Left ventricle myocardium inferior (tissue), 1 donor: ENCODE measurements around the gene GUCY2F. TPM values are rescaled to one million over a fixed set of nuclear protein-coding genes. Genes with fewer than 3 reads are reported as not detected.
A peak's percentile ranks its signal among the peaks of the same experiment; 100 is the strongest.

Experiments
- DNase-seq: peaks from one replicate; pipeline ENCODE4 v3.0.0-alpha.2; 2020
- H3K27ac ChIP-seq: fragments of 200-600 bp; replicated peaks from 2 replicates; pipeline ENCODE4 v1.8.0; 2021
- H3K27me3 ChIP-seq: fragments of 200-600 bp; 2 replicates; pipeline ENCODE4 v1.8.0; 2021; ENCODE audit warnings: low read depth
- H3K36me3 ChIP-seq: fragments of 200-600 bp; 2 replicates; pipeline ENCODE4 v1.8.0; 2021
- H3K4me1 ChIP-seq: fragments of 200-600 bp; 2 replicates; pipeline ENCODE4 v1.8.0; 2021
- H3K4me3 ChIP-seq: fragments of 200-600 bp; 2 replicates; pipeline ENCODE4 v1.8.0; 2021; ENCODE audit warnings: mild to moderate bottlenecking, moderate library complexity
- H3K9me3 ChIP-seq: fragments of 200-600 bp; replicated peaks from 2 replicates; pipeline ENCODE4 v1.8.0; 2021
- intact Hi-C: fragments of 100-400 bp; cut with micrococcal nuclease; formaldehyde crosslinking; loops from one replicate; pipeline ENCODE4 v1.11.0; 2022
- total RNA-seq: library from RNA; stranded (reverse); fragmentation: NEBNext Ultra II Directional; extraction: Animal tissue kit (Norgen Biotek cat#: 25700); gene quantifications from one replicate; pipeline ENCODE4 v1.2.1, GENCODE V29; 2021
- TF ChIP-seq, protein P1 (sequence below): fragments of 200-600 bp; IDR thresholded peaks from 2 replicates; pipeline ENCODE4 v1.8.0; 2021; ENCODE audit warnings: antibody characterized with exemption, mild to moderate bottlenecking, borderline replicate concordance
- donor health status: DM: no; HTN: yes; CAD: no; lungs with severe emphysema.

GUCY2F gene
- total RNA-seq, 1 donor from 2014 or later, result not detected

DNA sequence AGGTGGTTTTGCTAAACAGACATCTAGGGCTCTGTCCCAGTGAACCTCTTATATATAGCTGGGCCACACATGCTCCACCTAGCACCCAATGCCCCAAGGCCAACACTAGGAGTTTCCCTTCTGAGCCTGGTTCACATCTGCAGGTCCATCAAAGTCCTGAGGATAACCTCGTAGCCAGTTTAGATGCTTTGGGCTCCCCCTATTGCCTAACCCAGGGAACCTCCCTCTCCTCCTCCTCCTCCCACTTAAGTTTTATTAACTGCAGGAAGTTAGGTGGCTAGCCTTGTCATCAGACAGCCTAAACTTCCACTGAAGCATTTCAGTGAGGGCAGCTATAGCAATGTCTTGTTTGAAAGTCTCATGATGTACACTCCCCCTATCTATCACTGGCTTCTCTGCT, 88.0 kb downstream of the GUCY2F start:
- intact Hi-C loops, result no loop called here
- no peaks in the 10 kb centered on the region for H3K9me3 ChIP-seq
- H3K4me3 ChIP-seq, result no peak overlapping the region
- no peaks in the 10 kb centered on the region for H3K36me3 ChIP-seq
- DNase-seq, result no peak
- H3K4me1 ChIP-seq, result no peaks in the 10 kb centered on the region
- no peak overlapping the region for H3K27ac ChIP-seq
- no peaks in the 10 kb centered on the region for H3K27me3 ChIP-seq
- TF ChIP-seq, protein P1, sequence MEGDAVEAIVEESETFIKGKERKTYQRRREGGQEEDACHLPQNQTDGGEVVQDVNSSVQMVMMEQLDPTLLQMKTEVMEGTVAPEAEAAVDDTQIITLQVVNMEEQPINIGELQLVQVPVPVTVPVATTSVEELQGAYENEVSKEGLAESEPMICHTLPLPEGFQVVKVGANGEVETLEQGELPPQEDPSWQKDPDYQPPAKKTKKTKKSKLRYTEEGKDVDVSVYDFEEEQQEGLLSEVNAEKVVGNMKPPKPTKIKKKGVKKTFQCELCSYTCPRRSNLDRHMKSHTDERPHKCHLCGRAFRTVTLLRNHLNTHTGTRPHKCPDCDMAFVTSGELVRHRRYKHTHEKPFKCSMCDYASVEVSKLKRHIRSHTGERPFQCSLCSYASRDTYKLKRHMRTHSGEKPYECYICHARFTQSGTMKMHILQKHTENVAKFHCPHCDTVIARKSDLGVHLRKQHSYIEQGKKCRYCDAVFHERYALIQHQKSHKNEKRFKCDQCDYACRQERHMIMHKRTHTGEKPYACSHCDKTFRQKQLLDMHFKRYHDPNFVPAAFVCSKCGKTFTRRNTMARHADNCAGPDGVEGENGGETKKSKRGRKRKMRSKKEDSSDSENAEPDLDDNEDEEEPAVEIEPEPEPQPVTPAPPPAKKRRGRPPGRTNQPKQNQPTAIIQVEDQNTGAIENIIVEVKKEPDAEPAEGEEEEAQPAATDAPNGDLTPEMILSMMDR, result no peak

DNA sequence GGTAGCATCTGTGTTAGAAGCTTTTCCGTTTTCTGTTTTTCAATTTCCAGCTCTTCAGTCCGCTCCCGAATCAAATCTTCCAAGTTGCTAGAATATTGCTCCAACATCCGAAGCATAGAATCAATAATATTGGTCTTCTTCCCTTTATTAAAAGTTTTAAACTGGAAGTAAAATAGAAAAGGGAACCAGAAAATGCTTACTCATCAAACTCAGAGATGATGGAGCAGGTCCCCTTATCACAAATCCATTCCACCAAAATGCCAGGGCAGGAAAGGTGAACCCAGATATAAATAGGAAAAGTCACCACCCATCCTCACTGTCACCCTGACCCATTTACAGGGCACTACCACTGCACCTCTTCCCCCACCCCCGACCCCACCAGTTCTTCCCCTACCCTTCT, 89.0 kb downstream of the GUCY2F start:
- H3K4me1 ChIP-seq, result no peaks in the 10 kb centered on the region
- no peak overlapping the region for H3K27ac ChIP-seq
- TF ChIP-seq, protein P1, result no peak
- intact Hi-C loops, result no loop called here
- no peak overlapping the region for H3K4me3 ChIP-seq
- no peak for DNase-seq
- H3K36me3 ChIP-seq, result no peaks in the 10 kb centered on the region
- H3K27me3 ChIP-seq, result no peaks in the 10 kb centered on the region
- no peaks in the 10 kb centered on the region for H3K9me3 ChIP-seq

DNA sequence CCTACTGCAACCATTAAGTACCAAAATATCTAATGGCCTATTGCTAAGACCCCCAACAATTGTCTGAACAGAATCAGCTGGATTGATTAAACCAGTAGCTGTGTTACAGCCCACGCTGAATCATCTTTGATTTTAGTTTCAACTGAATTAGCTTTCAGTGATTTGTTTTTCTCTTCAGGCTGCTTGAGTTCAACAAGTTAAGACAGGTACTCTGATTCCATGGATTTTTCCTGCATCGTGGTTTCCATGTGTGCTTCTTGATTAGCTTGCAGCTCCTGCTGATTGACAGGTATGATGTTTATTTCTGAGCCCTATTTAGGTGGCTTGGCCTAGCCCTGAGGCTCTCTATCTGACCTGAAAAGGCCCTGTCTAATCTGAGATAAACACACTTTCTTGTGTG, 91.3 kb downstream of the GUCY2F start:
- TF ChIP-seq, protein P1, result no peak
- intact Hi-C loops, result no loop called here
- no peaks in the 10 kb centered on the region for H3K36me3 ChIP-seq
- no peak for DNase-seq
- no peaks in the 10 kb centered on the region for H3K27me3 ChIP-seq
- H3K9me3 ChIP-seq, result no peaks in the 10 kb centered on the region
- H3K27ac ChIP-seq, result no peak overlapping the region
- H3K4me3 ChIP-seq, result no peak overlapping the region
- H3K4me1 ChIP-seq, result no peaks in the 10 kb centered on the region

DNA sequence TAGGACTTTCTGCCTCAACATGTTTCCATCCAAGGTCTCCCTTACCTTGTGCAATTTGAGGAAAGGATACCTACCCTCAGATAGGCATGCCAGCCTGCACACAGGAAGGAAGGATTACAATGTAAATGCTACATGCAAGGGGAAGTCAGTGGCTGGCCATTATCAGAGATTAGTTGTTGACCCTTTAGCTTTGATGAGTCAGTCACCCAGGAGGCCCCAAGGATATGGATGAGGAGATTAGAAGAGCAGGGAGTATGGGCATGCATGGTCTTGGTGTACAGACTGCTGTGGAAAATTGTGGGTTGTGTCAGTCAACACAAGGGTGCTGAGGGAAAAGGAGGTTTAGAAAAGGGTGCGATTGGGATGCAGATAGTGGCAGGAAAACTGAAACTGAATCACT, 92.0 kb downstream of the GUCY2F start:
- Histone ChIP-seq H3K36me3 (no peaks in the 10 kb centered on the region), H3K27ac (no peak overlapping the region), H3K27me3 (no peaks in the 10 kb centered on the region), H3K4me1 (no peaks in the 10 kb centered on the region), H3K9me3 (no peaks in the 10 kb centered on the region), H3K4me3 (no peak overlapping the region)
- intact Hi-C loops, result no loop called here
- no peak for DNase-seq
- TF ChIP-seq, protein P1, result no peak

DNA sequence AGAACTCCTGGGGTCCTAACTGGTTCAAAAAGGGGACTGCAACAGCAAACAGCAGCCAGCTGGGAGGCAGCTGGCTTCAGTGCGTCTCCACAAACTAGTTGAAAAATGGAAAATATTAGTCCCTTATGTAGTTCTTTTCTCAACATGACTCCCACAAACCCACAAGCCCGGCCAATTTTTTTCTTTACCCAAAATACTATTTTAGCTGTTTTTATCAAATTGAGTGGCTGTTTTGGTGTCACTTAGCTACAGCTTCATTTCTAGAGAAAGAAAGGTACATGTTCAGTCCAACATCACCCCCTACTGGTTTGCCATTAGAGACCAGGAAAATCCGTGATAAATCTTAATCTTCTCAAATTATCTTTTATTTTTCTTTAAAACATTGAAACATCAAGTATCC, 97.2 kb downstream of the GUCY2F start:
- intact Hi-C loops, result no loop called here
- H3K4me3 ChIP-seq, result no peak overlapping the region
- no peaks in the 10 kb centered on the region for H3K4me1 ChIP-seq
- H3K27ac ChIP-seq, result no peak overlapping the region
- no peaks in the 10 kb centered on the region for H3K36me3 ChIP-seq
- TF ChIP-seq, protein P1, result peak; percentile 35
- H3K27me3 ChIP-seq, result no peaks in the 10 kb centered on the region
- no peaks in the 10 kb centered on the region for H3K9me3 ChIP-seq
- no peak for DNase-seq

DNA sequence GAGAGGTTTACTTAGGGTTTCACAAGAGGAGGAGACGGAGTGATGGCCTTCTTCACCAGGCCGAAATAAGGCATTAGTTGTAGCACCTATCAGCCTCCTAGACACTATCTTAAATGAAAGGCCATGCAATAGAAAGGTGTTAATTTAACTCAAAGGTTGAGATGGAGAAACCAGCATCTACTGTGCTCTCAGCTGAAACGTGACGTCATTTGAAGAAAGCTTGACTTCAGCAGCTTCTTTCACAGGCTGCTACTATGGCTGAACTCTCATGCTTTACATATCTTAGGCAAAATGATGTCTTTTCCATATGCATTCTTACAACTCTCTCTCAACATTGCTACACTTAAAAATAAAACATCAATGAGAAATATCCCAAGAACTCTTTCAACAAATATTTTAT, 99.6 kb downstream of the GUCY2F start:
- Histone ChIP-seq H3K27ac (no peak overlapping the region), H3K36me3 (no peaks in the 10 kb centered on the region), H3K4me1 (no peaks in the 10 kb centered on the region), H3K4me3 (no peak overlapping the region), H3K9me3 (no peaks in the 10 kb centered on the region), H3K27me3 (no peaks in the 10 kb centered on the region)
- no peak for DNase-seq
- TF ChIP-seq, protein P1, result no peak
- intact Hi-C loops, result no loop called here
